AG10803 (cell line): ENCODE results near the gene SMNDC1.

ENCODE experiments used
- DNase-seq: peaks from one replicate; pipeline ENCODE4 v3.0.0; 2010; ENCODE audit warnings: low read depth
- H3K4me3 ChIP-seq: 2 replicates; pipeline ENCODE4 v1.5.1; 2011; ENCODE audit warnings: mild to moderate bottlenecking, low read length, control low read depth
- CTCF ChIP-seq: conservative IDR thresholded peaks from 2 replicates; pipeline ENCODE4 v1.5.1; 2011; ENCODE audit warnings: mild to moderate bottlenecking, low read length, control low read depth, inconsistent platforms

SMNDC1 gene

GRCh38 chr10:110286841-110287240, 17.9 kb downstream of the SMNDC1 start:
- no peak for DNase-seq
- TF ChIP-seq CTCF, result no peak
- H3K4me3 ChIP-seq, result no peak overlapping the region

- TF ChIP-seq CTCF, result no peak
- no peak overlapping the region for H3K4me3 ChIP-seq
- DNase-seq, result no peak
These were observed 19.2 kb downstream of the SMNDC1 start for GRCh38 chr10:110285501-110285900.

- no peak for DNase-seq
- no peak overlapping the region for H3K4me3 ChIP-seq
- no peak for TF ChIP-seq CTCF
These were observed 20.5 kb downstream of the SMNDC1 start for GRCh38 chr10:110284262-110284661.

- H3K4me3 ChIP-seq, result no peak overlapping the region
- TF ChIP-seq CTCF, result peak; percentile 87
- peak; percentile 69 for DNase-seq
These were observed 25.2 kb downstream of the SMNDC1 start for GRCh38 chr10:110279407-110279986.

GRCh38 chr10:110278562-110279406, 25.9 kb downstream of the SMNDC1 start:
- H3K4me3 ChIP-seq, result no peak overlapping the region
- DNase-seq, result no peak
- no peak for TF ChIP-seq CTCF

GRCh38 chr10:110277591-110277990, 27.1 kb downstream of the SMNDC1 start:
- H3K4me3 ChIP-seq, result no peak overlapping the region
- TF ChIP-seq CTCF, result no peak
- no peak for DNase-seq

- TF ChIP-seq CTCF, result no peak
These were observed 28.1 kb downstream of the SMNDC1 start for GRCh38 chr10:110276603-110277002.

More at GRCh38 chr10:110276603-110277002, 28.1 kb downstream of the SMNDC1 start:
- no peak overlapping the region for H3K4me3 ChIP-seq
- no peak for DNase-seq
